Activated T-cell treated with anti-CD3 and anti-CD28 coated beads for 1 hour (primary cell): ENCODE measurements around the gene AP2M1.

Source experiments
- DNase-seq: peaks from one replicate; pipeline ENCODE4 v3.0.0-alpha.2; 2020; ENCODE audit warnings: low read depth

The AP2M1 gene

DNA sequence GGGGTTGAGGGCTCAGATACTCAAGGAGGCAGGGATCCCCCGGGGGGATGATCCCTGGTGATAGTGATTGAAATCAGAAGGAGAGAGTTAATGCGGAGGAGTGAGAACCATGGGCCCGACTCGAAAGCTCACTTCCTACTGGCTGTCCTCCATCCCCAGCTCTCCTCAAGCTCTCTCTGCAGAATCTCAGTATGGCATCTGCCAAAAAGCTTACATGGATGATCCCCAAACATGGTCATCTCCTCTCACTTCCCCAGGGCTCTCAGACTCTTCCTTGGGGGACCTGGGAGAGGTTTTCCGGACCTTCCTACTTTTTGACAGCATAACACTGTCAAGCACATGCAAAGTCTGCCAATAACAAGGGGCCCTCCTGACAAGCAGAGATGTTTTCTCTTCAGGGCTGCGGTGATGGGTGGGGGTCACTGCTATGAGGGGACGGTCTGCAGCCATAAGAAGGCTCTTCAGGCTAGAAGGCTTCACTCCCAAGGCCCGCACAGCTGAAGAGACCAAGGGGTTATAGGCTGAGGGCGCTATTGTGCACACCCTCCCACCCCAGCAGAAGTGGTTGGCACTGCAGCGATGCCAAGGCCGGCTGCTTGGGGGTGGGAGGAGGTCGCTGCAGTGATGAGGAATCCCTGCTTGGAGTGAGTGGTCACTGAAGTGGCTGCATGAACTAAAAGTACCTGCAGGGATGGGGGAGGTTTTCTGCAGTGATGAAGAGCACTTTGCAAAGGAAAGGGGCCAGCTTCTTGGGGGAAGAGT, 53.9 kb downstream of the AP2M1 start:
- DNase-seq: no peak

DNA sequence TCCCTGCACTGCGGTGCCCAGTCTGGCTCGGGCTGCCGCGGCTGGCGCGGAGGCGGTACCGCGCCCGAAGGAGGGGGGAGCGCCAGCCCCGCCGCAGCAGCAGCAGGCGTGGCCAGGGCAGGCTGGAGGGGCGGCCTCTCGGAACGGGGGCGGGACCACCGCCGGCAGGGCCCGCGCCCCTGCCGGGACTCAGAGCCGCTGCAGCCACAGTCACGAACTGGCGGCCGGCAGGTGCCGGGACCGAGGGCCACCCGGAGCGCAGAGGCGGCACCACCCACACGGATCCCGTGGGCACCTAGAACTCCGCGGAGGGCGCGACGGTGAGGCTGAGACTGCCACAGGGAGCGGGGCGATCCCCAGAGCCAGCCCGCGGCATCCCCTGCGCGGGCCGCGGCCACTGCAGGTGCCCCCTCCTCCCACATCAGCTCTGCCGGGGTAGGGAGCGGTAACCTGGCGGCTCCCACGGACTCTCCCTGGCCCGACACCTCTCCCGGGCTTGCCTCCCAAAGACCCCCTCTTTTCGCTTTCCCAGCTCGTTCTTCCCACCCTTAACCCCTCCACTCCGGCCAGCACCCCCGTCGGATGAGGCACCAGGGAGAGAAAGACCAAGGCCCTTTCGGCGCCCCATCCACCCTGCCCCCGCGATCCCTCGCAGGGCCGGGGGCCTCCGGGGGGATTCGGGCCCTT, 54.9 kb downstream of the AP2M1 start, which contains the start of gene VWA5B2:
VWA5B2 (plus strand) TSS at position 192 of the 687 bp plus-strand sequence. CDS start 944 bp downstream, outside the sequence.
- DNase-seq: peak; percentile 52

- no peak for DNase-seq
These were observed 55.5 kb downstream of the AP2M1 start for GRCh38 chr3:184230081-184230602.

GRCh38 chr3:184230603-184231528, 56.2 kb downstream of the AP2M1 start:
- DNase-seq: no peak

DNA sequence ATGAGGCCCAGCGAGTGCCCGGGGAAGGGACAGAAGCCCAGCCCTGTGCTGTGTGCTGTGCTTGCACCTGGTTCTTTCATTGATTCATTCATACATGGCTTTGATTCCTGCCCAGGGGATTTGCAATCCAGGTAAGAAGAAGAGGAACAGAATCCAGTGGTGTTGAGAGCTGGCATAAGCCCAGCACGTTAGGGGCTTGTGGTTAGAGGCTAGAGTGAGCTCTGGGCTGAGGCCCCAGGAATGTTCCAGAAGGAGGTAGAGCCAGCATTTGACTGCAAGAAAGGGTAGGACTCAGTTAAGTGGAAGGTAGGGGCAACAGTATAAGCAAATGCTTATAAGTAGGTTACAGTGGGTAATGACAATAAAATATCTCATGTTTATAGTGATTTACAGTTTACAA, 57.0 kb downstream of the AP2M1 start:
- no peak for DNase-seq

DNA sequence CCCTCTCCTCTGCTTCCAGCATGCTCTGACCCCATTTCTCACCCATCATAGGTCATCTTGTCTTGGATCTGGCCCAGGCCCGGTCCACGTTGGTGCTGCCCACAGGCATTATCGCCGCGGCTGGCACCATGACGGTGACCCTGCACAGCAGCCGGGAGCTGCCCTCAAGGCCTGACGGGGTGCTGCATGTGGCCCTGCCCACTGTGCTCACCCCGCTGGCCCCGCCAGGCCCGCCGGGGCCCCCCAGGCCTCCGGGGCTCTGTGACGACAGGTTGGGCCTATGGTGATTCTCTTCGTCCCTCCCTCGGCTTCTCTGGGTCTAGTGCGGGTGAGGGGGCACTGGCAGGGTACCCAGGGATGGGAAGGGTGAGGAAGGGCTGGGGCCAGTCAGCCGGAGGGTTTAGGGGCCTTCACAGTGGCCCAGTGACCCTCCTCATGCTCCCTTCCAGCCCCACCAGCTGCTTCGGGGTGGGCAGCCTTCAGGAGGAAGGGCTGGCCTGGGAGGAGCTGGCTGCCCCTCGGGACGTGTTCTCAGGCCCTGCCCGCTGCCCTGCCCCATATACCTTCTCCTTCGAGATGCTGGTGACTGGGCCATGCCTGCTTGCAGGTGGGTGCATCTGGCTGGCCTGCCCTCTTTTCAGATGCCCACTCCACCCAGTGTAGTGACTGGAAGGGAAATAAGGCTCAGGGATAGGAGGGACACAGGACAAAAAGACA, 58.6 kb downstream of the AP2M1 start:
- DNase-seq: no peak
